Esophagus squamous epithelium (tissue), 5 donors: ENCODE results near the gene GNG14. TPM values are rescaled to one million over a fixed set of nuclear protein-coding genes. Genes with fewer than 3 reads are reported as not detected.
"Not testable (repeated sequence)": the region's sequence is repeated elsewhere in the genome, so short reads cannot be mapped to it uniquely, and the experiment has no call there.

ENCODE experiments used
- DNase-seq: peaks from one replicate; lab custom pipeline; 2025; lab: John Stamatoyannopoulos, UW
- H3K27ac ChIP-seq, 4 donors: fragments of 200-600 bp; sonication (generic); one replicate each; pipeline ENCODE4 v1.5.1; 2016 to 2019; ENCODE audit warnings: mild to moderate bottlenecking in 1 of 4
- H3K27me3 ChIP-seq, 4 donors: fragments of 200-600 bp; sonication (generic); 1 replicate in 3 of 4; 2 replicates in 1 of 4; pipeline versions ENCODE4 v1.5.1 to v1.6.0; 2017 to 2021; ENCODE audit warnings: antibody characterized with exemption in 1 of 4
- H3K36me3 ChIP-seq, 3 donors: fragments of 200-600 bp; sonication (generic); one replicate each; pipeline ENCODE4 v1.5.1; 2016 to 2019
- H3K4me1 ChIP-seq, 3 donors: fragments of 200-600 bp; sonication (generic); one replicate each; pipeline ENCODE4 v1.5.1; 2017 to 2019
- H3K4me3 ChIP-seq, 4 donors: fragments of 200-600 bp; sonication (generic); 1 replicate in 3 of 4; 2 replicates in 1 of 4; pipeline ENCODE4 v1.5.1; 2016 to 2019; ENCODE audit warnings: mild to moderate bottlenecking in 2 of 4, moderate library complexity in 1 of 4
- H3K9me3 ChIP-seq, 3 donors: fragments of 200-600 bp; sonication (generic); one replicate each; pipeline ENCODE4 v1.5.1; 2016 to 2019
- CTCF ChIP-seq, 6 experiments: fragments of 450-650 bp in 4 of 6; fragments of 200-600 bp in 2 of 6; sonication (generic) in 2 of 6; IDR thresholded peaks; one replicate each; pipeline ENCODE4 v1.5.1; 2016 to 2019; ENCODE audit warnings: antibody characterized with exemption in 6 of 6, mild to moderate bottlenecking in 4 of 6, moderate library complexity in 4 of 6
- POLR2A ChIP-seq, 4 donors: fragments of 450-650 bp; IDR thresholded peaks; one replicate each; pipeline ENCODE4 v1.6.1; 2017; ENCODE audit warnings: antibody characterized with exemption in 4 of 4, mild to moderate bottlenecking in 4 of 4, moderate library complexity in 3 of 4
- WGBS, 2 donors: methylation state at CpG; one replicate each; pipeline ENCODE4 v1.1.5; 2018; 5-methylcytosine and 5-hydroxymethylcytosine counted together
- intact Hi-C: fragments of 100-400 bp; cut with DNase I; formaldehyde crosslinking; loops from one replicate; pipeline ENCODE4 v1.15.0; 2022
- total RNA-seq, 4 donors: library from RNA; depleted of rRNA; stranded (reverse); fragments of >200 nt; gene quantifications; one replicate each; pipeline ENCODE4 v1.1.0, GENCODE V29; 2016
- donor health status: DM: yes; HTN: yes; CAD: no.

GNG14 gene
- total RNA-seq, 4 donors from 2014 or later, result not detected

- DNase-seq, result no peak
- Histone ChIP-seq H3K4me1 (peaks cover 15 to 48% (median 22%) of the 10 kb centered on the region in 3 donors), H3K36me3 (peaks cover 3 to 24% (median 7%) of the 10 kb centered on the region in 3 donors), H3K4me3 (peak within 1 kb of the TSS; percentile 81 to 91 (median 86)), H3K27me3 (no peaks in the 10 kb centered on the region), H3K9me3 (no peaks in the 10 kb centered on the region), H3K27ac (peak within 1 kb of the TSS; percentile 93 to 98 (median 97))
- TF ChIP-seq CTCF (IDR thresholded peaks at IDR 0.05), result no peak
- no peak for TF ChIP-seq POLR2A (IDR thresholded peaks at IDR 0.05)
- WGBS, 2 donors, result 5 to 19% methylated on average over 7 to 23 of the region's 28 CpGs
- intact Hi-C loops, result no loop called here
These were observed 36.0 kb downstream of the GNG14 start, which contains the start of gene TNPO2 for GRCh38 chr19:12723641-12724426. TSS of gene TNPO2 (minus strand) at chr19:12723932. CDS start at chr19:12720977, 2,955 bp downstream.

GRCh38 chr19:12725612-12726011, 37.8 kb downstream of the GNG14 start:
- DNase-seq, H3K9me3 ChIP-seq, H3K27ac ChIP-seq, H3K27me3 ChIP-seq, intact Hi-C loops, H3K4me3 ChIP-seq: not testable (repeated sequence)
- 88 to 95% methylated on average over 4 to 10 of the region's 10 CpGs for WGBS, 2 donors
- peaks cover 8 to 35% (median 21%) of the 10 kb centered on the region in 3 donors for H3K4me1 ChIP-seq
- peaks cover 13 to 34% (median 22%) of the 10 kb centered on the region in 3 donors for H3K36me3 ChIP-seq

GRCh38 chr19:12726988-12727316, 39.2 kb downstream of the GNG14 start:
- H3K27me3 ChIP-seq, result no peaks in the 10 kb centered on the region
- 71% methylated on average over 2 of the region's 2 CpGs for WGBS, 2 donors

GRCh38 chr19:12727745-12728433, 40.1 kb downstream of the GNG14 start:
- Histone ChIP-seq H3K27me3 (no peaks in the 10 kb centered on the region), H3K4me3 (no peak overlapping the region), H3K36me3 (peaks cover 13 to 52% (median 25%) of the 10 kb centered on the region in 3 donors), H3K4me1 (peaks cover 22 to 38% (median 22%) of the 10 kb centered on the region in 3 donors), H3K27ac (no peak overlapping the region), H3K9me3 (no peaks in the 10 kb centered on the region)
- TF ChIP-seq CTCF (IDR thresholded peaks at IDR 0.05) (no peak), POLR2A (IDR thresholded peaks at IDR 0.05) (no peak)
- DNase-seq, result no peak
- WGBS, 2 donors, result 72 to 100% methylated on average over 5 to 6 of the region's 9 CpGs
- intact Hi-C loops, result no loop called here

More at GRCh38 chr19:12726988-12727316, 39.2 kb downstream of the GNG14 start:
- no peak for DNase-seq
- H3K4me1 ChIP-seq, result peaks cover 13 to 31% (median 19%) of the 10 kb centered on the region in 3 donors
- H3K4me3 ChIP-seq, result no peak overlapping the region
- TF ChIP-seq POLR2A (IDR thresholded peaks at IDR 0.05) (no peak), CTCF (IDR thresholded peaks at IDR 0.05) (no peak)
- intact Hi-C loops, result no loop called here
- H3K27ac ChIP-seq, result no peak overlapping the region
- H3K36me3 ChIP-seq, result peaks cover 13 to 47% (median 25%) of the 10 kb centered on the region in 3 donors
- H3K9me3 ChIP-seq, result no peaks in the 10 kb centered on the region

GRCh38 chr19:12730064-12730463, 42.3 kb downstream of the GNG14 start:
- Histone ChIP-seq H3K9me3 (no peaks in the 10 kb centered on the region), H3K4me1 (peaks cover 19 to 35% (median 28%) of the 10 kb centered on the region in 3 donors), H3K27me3 (no peaks in the 10 kb centered on the region), H3K36me3 (peaks cover 13 to 52% (median 25%) of the 10 kb centered on the region in 3 donors), H3K4me3 (no peak overlapping the region), H3K27ac (no peak overlapping the region)
- 73 to 92% methylated on average over 3 of the region's 3 CpGs for WGBS, 2 donors
- intact Hi-C loops, result no loop called here
- DNase-seq, result no peak
- no peak for TF ChIP-seq CTCF (IDR thresholded peaks at IDR 0.05)
- TF ChIP-seq POLR2A (IDR thresholded peaks at IDR 0.05), result no peak
